GM12872 (cell line): ENCODE results near the gene CCDC93.

Source experiments
- CTCF ChIP-seq: IDR thresholded peaks from 3 replicates; pipeline ENCODE4 v1.5.1; 2011; ENCODE audit warnings: low read depth, mild to moderate bottlenecking, low read length, moderate library complexity; ENCODE audit not compliant: insufficient read depth

Gene CCDC93

GRCh38 chr2:118016911-118017310 is 3.0 kb upstream of the CCDC93 start:
- no peak for TF ChIP-seq CTCF

- TF ChIP-seq CTCF, result no peak
Measured at GRCh38 chr2:118014492-118014824, 588 bp upstream of the CCDC93 start.

GRCh38 chr2:118013221-118013723 is 598 bp downstream of the CCDC93 start:
- TF ChIP-seq CTCF, result peak; percentile 11; the same call in 1 of the 3 replicates

- TF ChIP-seq CTCF, result no peak
Measured at GRCh38 chr2:118012778-118013177, 1.1 kb downstream of the CCDC93 start.

- TF ChIP-seq CTCF, result no peak
Measured at GRCh38 chr2:118010473-118010872, 3.4 kb downstream of the CCDC93 start.

GRCh38 chr2:118006861-118007260 is 7.0 kb downstream of the CCDC93 start:
- no peak for TF ChIP-seq CTCF

- TF ChIP-seq CTCF, result no peak
Measured at GRCh38 chr2:118006326-118006725, 7.5 kb downstream of the CCDC93 start.

GRCh38 chr2:118003396-118003824 is 10.5 kb downstream of the CCDC93 start:
- peak; percentile 84 for TF ChIP-seq CTCF
